IMR-90 (cell line): ENCODE results near the gene IQCE. TPM values are rescaled to one million over a fixed set of nuclear protein-coding genes. Genes with fewer than 3 reads are reported as not detected.
A peak's percentile ranks its signal among the peaks of the same experiment; 100 is the strongest.

Source experiments
- ATAC-seq: fragments of 200-7000 bp; cut with Tn5 transposase; 2 replicates; pipeline ENCODE4 v1.9.1; 2020; ENCODE audit warnings: low read depth, mild to moderate bottlenecking, moderate library complexity
- BruUV-seq: library from RNA; stranded (reverse); fragments of 400-500 nt; replicated peaks from 2 replicates; lab custom pipeline; 2021; lab: Mats Ljungman, UMichigan
- CTCF ChIA-PET: fragments of 300-600 bp; formaldehyde crosslinking; extraction: SDS; loops from one replicate; lab custom pipeline; 2021; ENCODE audit warnings: antibody characterized with exemption; lab: Yijun Ruan, JAX
- POLR2A ChIA-PET: fragments of 300-600 bp; sonication (Branson Sonifier 250); formaldehyde crosslinking; loops from one replicate; lab custom pipeline; 2022; ENCODE audit warnings: antibody characterized with exemption; ENCODE audit not compliant: unreplicated experiment; lab: Charles Lee
- DNase-seq: peaks from one replicate; pipeline ENCODE4 v3.0.0; 2013
- H2AFZ ChIP-seq: replicated peaks from 2 replicates; pipeline ENCODE3; 2013; ENCODE audit warnings: low read length, mild to moderate bottlenecking; ENCODE audit not compliant: poor library complexity
- H2AK5ac ChIP-seq: 2 replicates; pipeline ENCODE4 v1.6.1; 2013; ENCODE audit warnings: low read depth, low read length, inconsistent platforms
- H2AK9ac ChIP-seq: replicated peaks from 2 replicates; pipeline ENCODE3; 2013; ENCODE audit warnings: mild to moderate bottlenecking, low read depth, low read length, moderate library complexity; ENCODE audit not compliant: poor library complexity
- H2BK120ac ChIP-seq: 2 replicates; pipeline ENCODE4 v1.6.1; 2013; ENCODE audit warnings: low read depth, low read length, inconsistent platforms
- H2BK15ac ChIP-seq: 3 replicates; pipeline ENCODE4 v1.6.1; 2013; ENCODE audit warnings: low read depth, low read length, inconsistent platforms
- H2BK20ac ChIP-seq: 2 replicates; pipeline ENCODE4 v1.6.1; 2013; ENCODE audit warnings: low read depth, mild to moderate bottlenecking, inconsistent platforms, low read length, moderate library complexity
- H2BK5ac ChIP-seq: 2 replicates; pipeline ENCODE4 v1.6.1; 2013; ENCODE audit warnings: mild to moderate bottlenecking, low read depth, low read length, inconsistent platforms; ENCODE audit not compliant: poor library complexity, severe bottlenecking
- H3K14ac ChIP-seq: replicated peaks from 2 replicates; pipeline ENCODE4 v1.6.1; 2013; ENCODE audit warnings: low read depth, low read length, inconsistent platforms
- H3K18ac ChIP-seq: 2 replicates; pipeline ENCODE4 v1.6.1; 2013; ENCODE audit warnings: low read depth, low read length, control low read depth
- H3K23ac ChIP-seq: 2 replicates; pipeline ENCODE4 v1.6.1; 2013; ENCODE audit warnings: low read depth, low read length, inconsistent platforms
- H3K27ac ChIP-seq: 2 replicates; pipeline ENCODE4 v1.5.1; 2013; ENCODE audit warnings: mild to moderate bottlenecking, control low read depth, low read length; ENCODE audit not compliant: insufficient read depth
- H3K27me3 ChIP-seq: 2 replicates; pipeline ENCODE4 v1.6.1; 2013; ENCODE audit warnings: low read length; ENCODE audit not compliant: control insufficient read depth, insufficient read depth
- H3K36me3 ChIP-seq: 2 replicates; pipeline ENCODE4 v1.6.1; 2013; ENCODE audit warnings: low read length, mixed read lengths; ENCODE audit not compliant: control insufficient read depth, insufficient read depth
- H3K4ac ChIP-seq: 2 replicates; pipeline ENCODE4 v1.6.1; 2013; ENCODE audit warnings: low read depth, low read length, inconsistent platforms
- H3K4me1 ChIP-seq: 2 replicates; pipeline ENCODE4 v1.6.1; 2013; ENCODE audit warnings: low read length, mixed read lengths; ENCODE audit not compliant: control insufficient read depth, insufficient read depth
- H3K4me2 ChIP-seq: 2 replicates; pipeline ENCODE4 v1.6.1; 2013; ENCODE audit warnings: low read depth, mild to moderate bottlenecking, control low read depth, low read length, moderate library complexity
- H3K4me3 ChIP-seq: 2 replicates; pipeline ENCODE4 v1.5.1; 2013; ENCODE audit warnings: low read depth, mild to moderate bottlenecking, control low read depth, low read length, moderate library complexity; ENCODE audit not compliant: insufficient read depth
- H3K56ac ChIP-seq: 2 replicates; pipeline ENCODE4 v1.6.1; 2013; ENCODE audit warnings: low read length, inconsistent platforms; ENCODE audit not compliant: insufficient read depth; ENCODE audit errors: extremely low read depth
- H3K79me1 ChIP-seq, 2 experiments: 2 replicates each; pipeline ENCODE4 v1.6.1; 2013; ENCODE audit warnings: low read length in 2 of 2, inconsistent platforms in 1 of 2, low read depth in 1 of 2
- H3K9ac ChIP-seq: 2 replicates; pipeline ENCODE4 v1.6.1; 2013; ENCODE audit warnings: low read depth, low read length, control low read depth
- H3K9me1 ChIP-seq: 2 replicates; pipeline ENCODE4 v1.6.1; 2013; ENCODE audit warnings: low read length, inconsistent platforms; ENCODE audit not compliant: insufficient read depth
- H3K9me3 ChIP-seq: 2 replicates; pipeline ENCODE4 v1.6.1; 2013; ENCODE audit warnings: low read length; ENCODE audit not compliant: control insufficient read depth, insufficient read depth
- H4K20me1 ChIP-seq: 2 replicates; pipeline ENCODE4 v1.6.1; 2013; ENCODE audit warnings: low read length, inconsistent platforms; ENCODE audit not compliant: insufficient read depth
- H4K5ac ChIP-seq: 2 replicates; pipeline ENCODE4 v1.6.1; 2013; ENCODE audit warnings: mild to moderate bottlenecking, low read depth, low read length, control low read depth
- H4K8ac ChIP-seq, 2 experiments: 2 replicates each; pipeline ENCODE4 v1.6.1; 2013; ENCODE audit warnings: low read depth in 2 of 2, low read length in 2 of 2, control low read depth in 1 of 2, inconsistent platforms in 1 of 2
- H4K91ac ChIP-seq: 2 replicates; pipeline ENCODE4 v1.6.1; 2013; ENCODE audit warnings: low read depth, low read length, inconsistent platforms; ENCODE audit not compliant: insufficient read depth
- BHLHE40 ChIP-seq: fragments of 150-350 bp; IDR thresholded peaks from 2 replicates; pipeline ENCODE4 v1.6.1; 2016; ENCODE audit warnings: mild to moderate bottlenecking, low read depth, low read length
- CEBPB ChIP-seq: IDR thresholded peaks from 2 replicates; pipeline ENCODE4 v1.6.1; 2012; ENCODE audit warnings: low read depth, low read length, improper control_type of control experiment
- CHD1 ChIP-seq: IDR thresholded peaks from 2 replicates; pipeline ENCODE4 v1.6.1; 2012; ENCODE audit warnings: low read depth, low read length, improper control_type of control experiment
- FOS ChIP-seq: fragments of 150-350 bp; IDR thresholded peaks from 2 replicates; pipeline ENCODE4 v1.6.1; 2016; ENCODE audit warnings: low read depth, low read length
- MAFK ChIP-seq: IDR thresholded peaks from 2 replicates; pipeline ENCODE4 v1.6.1; 2012; ENCODE audit warnings: low read depth, low read length, improper control_type of control experiment
- MAZ ChIP-seq: IDR thresholded peaks from 2 replicates; pipeline ENCODE4 v1.6.1; 2012; ENCODE audit warnings: low read depth, mild to moderate bottlenecking, low read length, improper control_type of control experiment, moderate library complexity, borderline replicate concordance
- MXI1 ChIP-seq: IDR thresholded peaks from 2 replicates; pipeline ENCODE4 v1.6.1; 2012; ENCODE audit warnings: low read depth, mild to moderate bottlenecking, low read length, moderate library complexity, borderline replicate concordance
- POLR2A ChIP-seq: IDR thresholded peaks from 2 replicates; pipeline ENCODE4 v1.6.1; 2012; ENCODE audit warnings: mild to moderate bottlenecking, low read depth, low read length
- RCOR1 ChIP-seq: IDR thresholded peaks from 2 replicates; pipeline ENCODE4 v1.6.1; 2012; ENCODE audit warnings: mild to moderate bottlenecking, low read length, improper control_type of control experiment; ENCODE audit not compliant: insufficient replicate concordance
- RFX5 ChIP-seq: IDR thresholded peaks from 2 replicates; pipeline ENCODE4 v1.8.0; 2012; ENCODE audit warnings: low read depth, mild to moderate bottlenecking, low read length, moderate library complexity
- SMC3 ChIP-seq: fragments of 150-350 bp; IDR thresholded peaks from 2 replicates; pipeline ENCODE4 v1.6.1; 2016; ENCODE audit warnings: low read depth, mild to moderate bottlenecking, antibody characterized with exemption, low read length, moderate library complexity
- WGBS, 2 experiments: methylation state at CpG; one replicate each; pipeline versions ENCODE4 v1.1.5 to v1.1.7; 2013; ENCODE audit warnings: missing lambda C conversion rate in 2 of 2; ENCODE audit not compliant: insufficient read length in 1 of 2; ENCODE audit errors: extremely low coverage in 2 of 2; 5-methylcytosine and 5-hydroxymethylcytosine counted together
- dilution Hi-C: fragments of 300-500 bp; cut with HindIII; formaldehyde crosslinking; loops from one replicate; pipeline ENCODE4 v1.14.3; 2018; ENCODE audit warnings: low sequenced_read_pairs; ENCODE audit not compliant: unreplicated experiment
- in situ Hi-C: fragments of 300-500 bp; cut with MboI; formaldehyde crosslinking; loops from 3 replicates; pipeline ENCODE4 v1.14.3; 2019; ENCODE audit warnings: low sequenced_read_pairs, inconsistent platforms, mixed read lengths
- intact Hi-C: fragments of 100-400 bp; cut with micrococcal nuclease; formaldehyde crosslinking; loops from 2 replicates; pipeline ENCODE4 v1.10.0; 2022
- polyA plus RNA-seq, 3 experiments: library from polyadenylated mRNA; depleted of rRNA; stranded (reverse); fragments of >200 nt; gene quantifications; 2 replicates each; pipeline ENCODE4 v1.2.3, GENCODE V29; 2012; ENCODE audit warnings: low replicate concordance in 1 of 3
- total RNA-seq: library from RNA; depleted of rRNA; stranded (reverse); fragments of >200 nt; gene quantifications from 2 replicates; pipeline ENCODE4 v1.2.3, GENCODE V29; 2012
- TF ChIP-seq, protein P1 (sequence below): fragments of 150-350 bp; IDR thresholded peaks from 2 replicates; pipeline ENCODE4 v1.6.1; 2016; ENCODE audit warnings: low read depth, mild to moderate bottlenecking, low read length, moderate library complexity, borderline replicate concordance
- TF ChIP-seq, protein P2 (sequence below): fragments of 150-350 bp; IDR thresholded peaks from 2 replicates; pipeline ENCODE4 v1.6.1; 2017; ENCODE audit warnings: mild to moderate bottlenecking, antibody characterized with exemption, low read length, low read depth
- TF ChIP-seq, protein P3 (sequence below): conservative IDR thresholded peaks from 2 replicates; pipeline ENCODE4 v1.5.1; 2012; ENCODE audit warnings: mild to moderate bottlenecking, low read depth, low read length, improper control_type of control experiment

Gene IQCE
- total and polyA plus RNA-seq, 2 of the 4 experiments (the other 2 are of a cell fraction): 5.0 to 6.3 TPM

DNA sequence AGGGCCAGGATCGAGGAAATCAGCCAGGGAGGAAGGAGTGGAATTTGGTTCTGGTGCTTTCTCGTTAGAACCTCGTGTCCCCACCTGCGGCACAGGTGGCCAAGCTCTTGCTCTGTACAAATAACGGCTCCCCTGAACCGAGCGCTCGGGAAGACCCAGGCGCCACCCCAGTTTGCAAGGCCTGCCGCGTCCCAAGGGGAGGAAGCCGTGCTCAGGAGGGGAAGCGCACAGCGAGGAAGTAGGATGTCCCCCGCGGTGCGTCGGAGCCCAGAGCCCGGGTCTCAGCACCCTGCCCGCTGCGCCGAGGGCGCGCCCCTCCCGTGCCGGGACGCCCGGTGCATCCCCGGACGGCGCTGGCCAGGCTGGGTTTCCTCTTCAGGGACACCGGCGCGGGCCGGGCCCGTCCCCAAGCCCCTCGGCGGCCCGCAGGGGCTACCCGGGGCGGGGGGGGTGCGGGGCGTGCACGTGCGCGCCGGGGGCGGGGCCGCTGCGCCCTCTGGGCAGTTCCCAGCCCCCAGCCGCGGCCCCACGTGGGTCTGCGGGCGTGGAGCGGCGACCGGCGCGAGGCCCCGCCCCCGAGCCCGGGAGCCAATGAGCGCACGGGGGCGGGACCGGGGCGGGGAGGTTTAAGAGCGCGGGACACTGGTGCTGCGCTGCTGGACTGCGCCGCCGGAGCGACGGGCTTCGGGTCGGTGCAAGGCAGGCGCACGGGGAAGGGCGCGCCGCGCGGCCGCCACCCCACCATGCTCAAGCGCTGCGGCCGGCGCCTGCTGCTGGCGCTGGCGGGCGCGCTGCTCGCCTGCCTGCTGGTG, 39.5 kb upstream of the IQCE start, which contains the start of gene LFNG:
TSS of gene LFNG (plus strand) at position 656 of the 812 bp plus-strand sequence. CDS start at position 744, 88 bp downstream.
- Histone ChIP-seq H3K36me3 (no peaks in the 10 kb centered on the region), H4K91ac (peak within 1 kb of the TSS; percentile 46), H3K9me3 (no peaks in the 10 kb centered on the region), H2BK20ac (peak within 1 kb of the TSS; percentile 72; the same call in 1 of the 2 replicates), H3K79me1 (peaks cover 0 to 8% of the 10 kb centered on the region in 2 experiments; a peak in 2 of 4 replicates), H3K9ac (no peak within 1 kb of the TSS), H3K56ac (no peak within 1 kb of the TSS), H2AK5ac (peak within 1 kb of the TSS; percentile 92), H4K8ac (peak within 1 kb of the TSS; percentile 71 to 85), H2BK120ac (peak within 1 kb of the TSS; percentile 76), H4K5ac (no peak within 1 kb of the TSS), H3K23ac (peak within 1 kb of the TSS; percentile 31; the same call in 1 of the 2 replicates), H2AFZ (peak within 1 kb of the TSS; percentile 89), H3K27ac (no peak within 1 kb of the TSS; the same call in 1 of the 2 replicates), H3K4ac (peak within 1 kb of the TSS; percentile 78), H3K18ac (no peak within 1 kb of the TSS), H2AK9ac (peak within 1 kb of the TSS; percentile 83), H4K20me1 (0 out of 2 replicates have a peak, but pooled peaks cover 9% of the 10 kb centered on the region), H3K27me3 (no peaks in the 10 kb centered on the region), H3K4me1 (peaks cover 33% of the 10 kb centered on the region), H3K9me1 (peaks cover 16% of the 10 kb centered on the region), H3K14ac (peak within 1 kb of the TSS; percentile 74; the same call in 1 of the 2 replicates), H3K4me2 (peak within 1 kb of the TSS; percentile 87), H2BK15ac (peak within 1 kb of the TSS; percentile 83; the same call in 1 of the 3 replicates), H3K4me3 (peak within 1 kb of the TSS; percentile 34), H2BK5ac (no peak within 1 kb of the TSS)
- POLR2A ChIA-PET: no interaction called here
- 1% methylated on average over 53 of the region's 95 CpGs; no CpG with 5 or more reads in 1 of the 2 experiments for WGBS, 2 experiments
- CTCF ChIA-PET: no interaction called here
- dilution Hi-C loops: no loop called here
- ATAC-seq (peak; percentile 89), DNase-seq (peak; percentile 83)
- in situ Hi-C loops: no loop called here
- intact Hi-C loops: no loop called here
- no TSS peak for BruUV-seq
- TF ChIP-seq BHLHE40 (peak; percentile 45), MAZ (peak; percentile 65; the same call in 1 of the 2 replicates), POLR2A (peak; percentile 91), RCOR1 (no peak), CEBPB (no peak), MXI1 (peak; percentile 91), CHD1 (no peak), RFX5 (no peak), SMC3 (no peak), MAFK (no peak), FOS (no peak)
- TF ChIP-seq, protein P1, sequence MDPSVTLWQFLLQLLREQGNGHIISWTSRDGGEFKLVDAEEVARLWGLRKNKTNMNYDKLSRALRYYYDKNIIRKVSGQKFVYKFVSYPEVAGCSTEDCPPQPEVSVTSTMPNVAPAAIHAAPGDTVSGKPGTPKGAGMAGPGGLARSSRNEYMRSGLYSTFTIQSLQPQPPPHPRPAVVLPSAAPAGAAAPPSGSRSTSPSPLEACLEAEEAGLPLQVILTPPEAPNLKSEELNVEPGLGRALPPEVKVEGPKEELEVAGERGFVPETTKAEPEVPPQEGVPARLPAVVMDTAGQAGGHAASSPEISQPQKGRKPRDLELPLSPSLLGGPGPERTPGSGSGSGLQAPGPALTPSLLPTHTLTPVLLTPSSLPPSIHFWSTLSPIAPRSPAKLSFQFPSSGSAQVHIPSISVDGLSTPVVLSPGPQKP: no peak
- TF ChIP-seq, protein P2, sequence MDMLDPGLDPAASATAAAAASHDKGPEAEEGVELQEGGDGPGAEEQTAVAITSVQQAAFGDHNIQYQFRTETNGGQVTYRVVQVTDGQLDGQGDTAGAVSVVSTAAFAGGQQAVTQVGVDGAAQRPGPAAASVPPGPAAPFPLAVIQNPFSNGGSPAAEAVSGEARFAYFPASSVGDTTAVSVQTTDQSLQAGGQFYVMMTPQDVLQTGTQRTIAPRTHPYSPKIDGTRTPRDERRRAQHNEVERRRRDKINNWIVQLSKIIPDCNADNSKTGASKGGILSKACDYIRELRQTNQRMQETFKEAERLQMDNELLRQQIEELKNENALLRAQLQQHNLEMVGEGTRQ: peak; percentile 84
- TF ChIP-seq, protein P3, sequence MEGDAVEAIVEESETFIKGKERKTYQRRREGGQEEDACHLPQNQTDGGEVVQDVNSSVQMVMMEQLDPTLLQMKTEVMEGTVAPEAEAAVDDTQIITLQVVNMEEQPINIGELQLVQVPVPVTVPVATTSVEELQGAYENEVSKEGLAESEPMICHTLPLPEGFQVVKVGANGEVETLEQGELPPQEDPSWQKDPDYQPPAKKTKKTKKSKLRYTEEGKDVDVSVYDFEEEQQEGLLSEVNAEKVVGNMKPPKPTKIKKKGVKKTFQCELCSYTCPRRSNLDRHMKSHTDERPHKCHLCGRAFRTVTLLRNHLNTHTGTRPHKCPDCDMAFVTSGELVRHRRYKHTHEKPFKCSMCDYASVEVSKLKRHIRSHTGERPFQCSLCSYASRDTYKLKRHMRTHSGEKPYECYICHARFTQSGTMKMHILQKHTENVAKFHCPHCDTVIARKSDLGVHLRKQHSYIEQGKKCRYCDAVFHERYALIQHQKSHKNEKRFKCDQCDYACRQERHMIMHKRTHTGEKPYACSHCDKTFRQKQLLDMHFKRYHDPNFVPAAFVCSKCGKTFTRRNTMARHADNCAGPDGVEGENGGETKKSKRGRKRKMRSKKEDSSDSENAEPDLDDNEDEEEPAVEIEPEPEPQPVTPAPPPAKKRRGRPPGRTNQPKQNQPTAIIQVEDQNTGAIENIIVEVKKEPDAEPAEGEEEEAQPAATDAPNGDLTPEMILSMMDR: no peak
